ENCODE data around the gene PGAM5. TPM values are rescaled to one million over a fixed set of nuclear protein-coding genes. Genes with fewer than 3 reads are reported as not detected.

Gene PGAM5
- total and polyA plus RNA-seq, 2 of the 13 experiments (the other 11 are each of a cell fraction or from before 2014, with no cell fraction given), result 18.0 to 77.9 TPM

- Histone ChIP-seq H3K9me3 (ENCODE audit: low read length) (no peaks in the 10 kb centered on the region), H4K20me1 (ENCODE audit: insufficient read depth, low read length) (no peaks in the 10 kb centered on the region), H3K9ac (ENCODE audit: insufficient read depth, low read depth, low read length) (no peak overlapping the region), H3K4me1 (ENCODE audit: insufficient read depth, low read length) (no peaks in the 10 kb centered on the region), H2AFZ (ENCODE audit: low read length) (no peak overlapping the region), H3K79me2 (ENCODE audit: insufficient read depth, low read length) (no peaks in the 10 kb centered on the region), H3K36me3 (replicated peaks in 1 of 2; ENCODE audit: control insufficient read depth in 1 of 2, insufficient read depth in 2 of 2, low read length in 2 of 2) (peaks cover 37 to 77% of the 10 kb centered on the region in 2 experiments; a peak in 4 of 5 replicates), H3K4me2 (ENCODE audit: low read depth, low read length) (no peak overlapping the region), H3K4me3 (replicated peaks in 1 of 3; ENCODE audit: insufficient read depth in 1 of 3, low read depth in 2 of 3, low read length in 3 of 3) (no peak overlapping the region), H3K27me3 (ENCODE audit: control insufficient read depth in 1 of 2, insufficient read depth in 2 of 2, low read length in 2 of 2) (no peaks in the 10 kb centered on the region), H3K27ac (ENCODE audit: extremely low read length, insufficient read depth, low read length) (no peak overlapping the region)
- intact Hi-C loops (cut with micrococcal nuclease; ENCODE audit: unreplicated experiment) (no loop called here), in situ Hi-C loops (cut with HindIII; ENCODE audit: extremely low pct_ligation_motif_present, low pct_unique_long_range_greater_than_20kb) (no loop called here)
- ChIA-PET CTCF (ENCODE audit: low intra/inter-chr PET ratio, low total read pairs) (no interaction called here), POLR2A (no interaction called here)
- ATAC-seq (peak; percentile 35), FAIRE-seq (no peak), DNase-seq (ENCODE audit: low spot score) (no peak)
- TF ChIP-seq ZBTB25 (CRISPR knock-in tag; IDR thresholded peaks at IDR 0.05), result no peak
- no peak for TF ChIP-seq BORCS8-MEF2B (CRISPR knock-in tag; IDR thresholded peaks at IDR 0.05)
- no peak for TF ChIP-seq FOXA3 (CRISPR knock-in tag; IDR thresholded peaks at IDR 0.05)
- TF ChIP-seq MIER3 (CRISPR knock-in tag; IDR thresholded peaks at IDR 0.05; ENCODE audit: borderline replicate concordance), result no peak
- no peak for TF ChIP-seq U2AF1 (optimal IDR thresholded peaks at IDR 0.05; ENCODE audit: low read depth, low read length)
- TF ChIP-seq YEATS4 (CRISPR knock-in tag; IDR thresholded peaks at IDR 0.05; ENCODE audit: borderline replicate concordance), result no peak
- no peak for TF ChIP-seq HBP1 (CRISPR knock-in tag; IDR thresholded peaks at IDR 0.05; ENCODE audit: low read depth)
- TF ChIP-seq PHB2 (IDR thresholded peaks at IDR 0.05; ENCODE audit: partially characterized antibody), result no peak
- BruUV-seq (replicated peaks), result no TSS peak
- 97% methylated on average over 8 of the region's 15 CpGs for WGBS (ENCODE audit: low lambda C conversion rate)
Measured at GRCh38 chr12:132736913-132737312, 26.3 kb downstream of the PGAM5 start.
